Pons (tissue), 1 donor: ENCODE data around the gene MVP.
"Not testable (repeated sequence)": the region's sequence is repeated elsewhere in the genome, so short reads cannot be mapped to it uniquely, and the experiment has no call there.

Experiments
- DNase-seq: peaks from one replicate; pipeline ENCODE4 v3.0.0-alpha.2; 2016; ENCODE audit warnings: low spot score

The MVP gene

GRCh38 chr16:29815032-29815721 lies 5.1 kb upstream of the MVP start:
- DNase-seq, result no peak

GRCh38 chr16:29815793-29816693 lies 4.2 kb upstream of the MVP start, which contains the start of gene PAGR1:
Gene PAGR1 (plus strand): TSS chr16:29816152. CDS start chr16:29816526, 374 bp downstream.
- DNase-seq, result peak; percentile 99

- no peak for DNase-seq
Measured at GRCh38 chr16:29816694-29817441, 3.4 kb upstream of the MVP start.

GRCh38 chr16:29818082-29818481 lies 2.2 kb upstream of the MVP start:
- DNase-seq, result no peak

- no peak for DNase-seq
Measured at GRCh38 chr16:29819506-29819905, 756 bp upstream of the MVP start.

GRCh38 chr16:29820730-29821642 lies 724 bp downstream of the MVP start:
- DNase-seq, result no peak

- no peak for DNase-seq
Measured at GRCh38 chr16:29821643-29822115, 1.4 kb downstream of the MVP start.

GRCh38 chr16:29824589-29825144 lies 4.4 kb downstream of the MVP start:
- DNase-seq, result no peak

GRCh38 chr16:29825145-29826044 lies 5.1 kb downstream of the MVP start:
- peak; percentile 66 for DNase-seq

GRCh38 chr16:29826342-29826695 lies 6.1 kb downstream of the MVP start:
- no peak for DNase-seq

GRCh38 chr16:29830774-29831173 lies 10.5 kb downstream of the MVP start:
- no peak for DNase-seq

GRCh38 chr16:29831490-29831889 lies 11.2 kb downstream of the MVP start:
- no peak for DNase-seq

- DNase-seq, result not testable (repeated sequence)
Measured at GRCh38 chr16:29833219-29833618, 13.0 kb downstream of the MVP start.

- no peak for DNase-seq
Measured at GRCh38 chr16:29834079-29834478, 13.8 kb downstream of the MVP start.

- no peak for DNase-seq
Measured at GRCh38 chr16:29835926-29836325, 15.7 kb downstream of the MVP start.

GRCh38 chr16:29836623-29837022 lies 16.4 kb downstream of the MVP start:
- no peak for DNase-seq

- no peak for DNase-seq
Measured at GRCh38 chr16:29837841-29838240, 17.6 kb downstream of the MVP start.

- DNase-seq, result no peak
Measured at GRCh38 chr16:29839822-29840221, 19.6 kb downstream of the MVP start.

- no peak for DNase-seq
Measured at GRCh38 chr16:29840240-29840639, 20.0 kb downstream of the MVP start.

- no peak for DNase-seq
Measured at GRCh38 chr16:29841631-29842030, 21.4 kb downstream of the MVP start.
